Measurements from ENCODE around the gene LHPP.

Gene LHPP

DNA sequence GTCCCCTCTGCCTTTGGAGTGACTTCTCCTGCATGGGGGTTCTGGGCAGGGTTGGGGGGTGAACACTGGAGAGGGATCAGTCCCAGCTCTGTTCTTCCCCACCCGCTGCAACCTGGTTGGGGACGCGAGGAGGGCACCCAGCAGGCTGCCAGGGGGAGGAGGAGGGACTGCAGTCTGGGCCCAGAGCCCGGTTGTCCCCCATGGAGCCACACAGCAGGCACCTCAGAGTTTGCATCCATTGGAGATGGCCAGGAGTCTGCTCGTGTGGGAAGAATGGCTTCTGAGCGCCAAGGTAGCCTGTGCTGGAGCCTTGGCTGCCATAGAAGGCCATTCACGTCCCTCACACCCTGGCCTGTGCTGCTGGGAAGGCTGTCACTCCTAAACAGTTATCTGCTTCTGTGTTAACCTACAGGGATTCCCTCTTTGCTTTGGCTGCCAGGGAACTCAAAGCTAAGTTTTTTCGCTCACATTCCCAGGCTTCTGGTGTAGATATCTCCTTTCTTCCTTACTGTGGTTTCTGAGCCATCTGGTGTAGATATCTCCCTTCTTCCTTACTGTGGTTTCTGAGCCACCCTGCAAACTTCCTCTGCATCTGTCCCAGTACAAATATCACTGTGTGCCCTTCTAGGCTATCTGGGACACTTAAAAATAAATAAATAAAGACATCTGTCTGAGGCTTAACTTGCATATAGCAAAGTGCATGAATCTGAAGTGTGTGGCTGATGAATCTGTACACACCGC, 133.7 kb downstream of the LHPP start:
- Histone ChIP-seq H3K27ac (ENCODE audit: poor library complexity, severe bottlenecking) (no peak overlapping the region), H3K27me3 (ENCODE audit: insufficient read depth, poor library complexity, severe bottlenecking) (no peaks in the 10 kb centered on the region), H3K4me3 (ENCODE audit: severe bottlenecking) (no peak overlapping the region), H3K9me3 (ENCODE audit: severe bottlenecking) (no peaks in the 10 kb centered on the region), H3K4me1 (ENCODE audit: insufficient read depth, poor library complexity, severe bottlenecking) (no peaks in the 10 kb centered on the region), H3K36me3 (ENCODE audit: low read depth) (no peaks in the 10 kb centered on the region)
- no peak for DNase-seq (ENCODE audit: low spot score)
- TF ChIP-seq, protein P1, sequence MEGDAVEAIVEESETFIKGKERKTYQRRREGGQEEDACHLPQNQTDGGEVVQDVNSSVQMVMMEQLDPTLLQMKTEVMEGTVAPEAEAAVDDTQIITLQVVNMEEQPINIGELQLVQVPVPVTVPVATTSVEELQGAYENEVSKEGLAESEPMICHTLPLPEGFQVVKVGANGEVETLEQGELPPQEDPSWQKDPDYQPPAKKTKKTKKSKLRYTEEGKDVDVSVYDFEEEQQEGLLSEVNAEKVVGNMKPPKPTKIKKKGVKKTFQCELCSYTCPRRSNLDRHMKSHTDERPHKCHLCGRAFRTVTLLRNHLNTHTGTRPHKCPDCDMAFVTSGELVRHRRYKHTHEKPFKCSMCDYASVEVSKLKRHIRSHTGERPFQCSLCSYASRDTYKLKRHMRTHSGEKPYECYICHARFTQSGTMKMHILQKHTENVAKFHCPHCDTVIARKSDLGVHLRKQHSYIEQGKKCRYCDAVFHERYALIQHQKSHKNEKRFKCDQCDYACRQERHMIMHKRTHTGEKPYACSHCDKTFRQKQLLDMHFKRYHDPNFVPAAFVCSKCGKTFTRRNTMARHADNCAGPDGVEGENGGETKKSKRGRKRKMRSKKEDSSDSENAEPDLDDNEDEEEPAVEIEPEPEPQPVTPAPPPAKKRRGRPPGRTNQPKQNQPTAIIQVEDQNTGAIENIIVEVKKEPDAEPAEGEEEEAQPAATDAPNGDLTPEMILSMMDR (IDR thresholded peaks at IDR 0.05; ENCODE audit: poor library complexity, severe bottlenecking), result no peak
- no peak for ATAC-seq (ENCODE audit: low read depth)

GRCh38 chr10:124596116-124596785, 134.6 kb downstream of the LHPP start:
- Histone ChIP-seq H3K27me3 (ENCODE audit: insufficient read depth, poor library complexity, severe bottlenecking) (no peaks in the 10 kb centered on the region), H3K4me1 (ENCODE audit: insufficient read depth, poor library complexity, severe bottlenecking) (no peaks in the 10 kb centered on the region), H3K4me3 (ENCODE audit: severe bottlenecking) (no peak overlapping the region), H3K36me3 (ENCODE audit: low read depth) (no peaks in the 10 kb centered on the region), H3K27ac (ENCODE audit: poor library complexity, severe bottlenecking) (no peak overlapping the region), H3K9me3 (ENCODE audit: severe bottlenecking) (no peaks in the 10 kb centered on the region)
- no peak for ATAC-seq (ENCODE audit: low read depth)
- TF ChIP-seq, protein P1 (IDR thresholded peaks at IDR 0.05; ENCODE audit: poor library complexity, severe bottlenecking), result no peak
- no peak for DNase-seq (ENCODE audit: low spot score)

DNA sequence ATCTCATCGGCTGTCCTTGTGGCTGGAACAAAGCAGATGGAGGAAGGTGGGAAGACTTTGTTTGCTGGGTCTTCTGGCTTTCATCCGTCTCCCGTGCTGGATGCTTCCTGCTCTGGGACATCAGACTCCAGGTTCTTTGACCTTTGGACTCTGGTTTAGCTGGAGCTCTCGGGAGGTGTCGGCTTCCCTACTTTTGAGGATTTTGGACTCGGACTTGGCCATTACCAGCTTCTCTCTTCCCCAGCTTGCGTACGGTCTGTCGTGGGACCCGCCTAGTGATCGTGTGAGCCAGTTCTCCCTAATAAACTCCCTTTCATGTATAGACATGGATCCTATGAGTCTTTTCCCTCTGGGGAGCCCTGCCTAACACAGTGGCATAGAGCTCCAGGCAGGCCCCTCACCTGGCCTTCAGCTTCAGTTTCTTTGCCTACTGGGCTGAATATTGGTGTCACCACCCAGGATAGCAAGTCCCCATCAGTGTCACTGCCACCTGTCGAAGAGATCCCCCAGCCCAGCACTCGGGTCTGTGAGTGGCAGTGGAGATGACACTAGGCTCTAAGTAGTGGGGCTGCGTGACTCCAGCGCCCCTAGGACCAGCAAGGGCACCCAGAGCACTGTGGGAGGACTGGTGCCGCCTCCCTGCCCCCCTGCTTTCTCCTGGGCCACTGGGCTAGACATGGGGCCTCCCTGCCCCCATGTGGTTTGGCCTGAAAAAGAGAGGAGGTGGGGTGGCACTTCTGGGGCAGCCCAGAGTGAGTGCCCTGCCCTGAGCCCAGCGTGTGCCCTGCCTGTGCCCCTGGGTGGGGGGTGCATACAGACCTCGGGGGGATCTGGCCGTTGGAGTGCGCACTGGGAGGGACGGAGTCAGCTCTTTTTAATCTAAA, 135.6 kb downstream of the LHPP start:
- DNase-seq (ENCODE audit: low spot score) (no peak), ATAC-seq (ENCODE audit: low read depth) (no peak)
- Histone ChIP-seq H3K4me3 (ENCODE audit: severe bottlenecking) (no peak overlapping the region), H3K9me3 (ENCODE audit: severe bottlenecking) (no peaks in the 10 kb centered on the region), H3K27me3 (ENCODE audit: insufficient read depth, poor library complexity, severe bottlenecking) (no peaks in the 10 kb centered on the region), H3K36me3 (ENCODE audit: low read depth) (no peaks in the 10 kb centered on the region), H3K27ac (ENCODE audit: poor library complexity, severe bottlenecking) (no peak overlapping the region), H3K4me1 (ENCODE audit: insufficient read depth, poor library complexity, severe bottlenecking) (no peaks in the 10 kb centered on the region)
- TF ChIP-seq, protein P1 (IDR thresholded peaks at IDR 0.05; ENCODE audit: poor library complexity, severe bottlenecking), result no peak

DNA sequence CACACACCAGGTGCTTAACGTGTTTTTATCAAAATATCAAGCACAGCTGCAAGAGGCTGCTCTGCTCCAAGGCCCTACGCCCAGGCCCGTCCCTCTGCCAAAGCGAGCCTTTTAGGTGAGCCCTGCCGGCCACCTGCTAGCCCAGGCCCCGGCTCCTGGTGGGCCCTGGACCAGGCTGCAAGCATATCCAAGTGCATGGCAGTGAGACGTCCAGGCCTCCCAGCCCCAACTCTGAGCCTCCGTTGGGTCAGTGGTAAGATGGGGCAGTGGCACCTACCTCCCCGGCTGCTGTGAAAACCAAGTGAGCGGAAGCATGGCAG, 136.2 kb downstream of the LHPP start:
- no peaks in the 10 kb centered on the region for H3K36me3 ChIP-seq (ENCODE audit: low read depth)
- TF ChIP-seq, protein P1 (IDR thresholded peaks at IDR 0.05; ENCODE audit: poor library complexity, severe bottlenecking), result no peak
- ATAC-seq (ENCODE audit: low read depth), result no peak
- no peaks in the 10 kb centered on the region for H3K27me3 ChIP-seq (ENCODE audit: insufficient read depth, poor library complexity, severe bottlenecking)
- no peak overlapping the region for H3K4me3 ChIP-seq (ENCODE audit: severe bottlenecking)
- no peaks in the 10 kb centered on the region for H3K9me3 ChIP-seq (ENCODE audit: severe bottlenecking)
- H3K4me1 ChIP-seq (ENCODE audit: insufficient read depth, poor library complexity, severe bottlenecking), result no peaks in the 10 kb centered on the region
- DNase-seq (ENCODE audit: low spot score), result no peak
- no peak overlapping the region for H3K27ac ChIP-seq (ENCODE audit: poor library complexity, severe bottlenecking)
